NB4 (cell line): ENCODE measurements around the gene VIPR2.

Experiments used
- DNase-seq: peaks from one replicate; pipeline ENCODE4 v3.0.0; 2010; ENCODE audit warnings: low read depth
- H3K4me3 ChIP-seq: one replicate; pipeline ENCODE4 v1.5.1; 2011; ENCODE audit warnings: mild to moderate bottlenecking, low read depth, low read length, moderate library complexity
- CTCF ChIP-seq: IDR thresholded peaks from one replicate; pipeline ENCODE4 v1.5.1; 2012; ENCODE audit warnings: low read depth, low read length
- MAX ChIP-seq: IDR thresholded peaks from 2 replicates; pipeline ENCODE4 v1.6.1; 2011; ENCODE audit warnings: low read depth, low read length
- MYC ChIP-seq: IDR thresholded peaks from 2 replicates; pipeline ENCODE4 v1.6.1; 2011; ENCODE audit warnings: low read depth, low read length
- POLR2A ChIP-seq: IDR thresholded peaks from 2 replicates; pipeline ENCODE4 v1.6.1; 2011; ENCODE audit warnings: mild to moderate bottlenecking; ENCODE audit not compliant: insufficient read length; ENCODE audit errors: extremely low read depth

Gene VIPR2

GRCh38 chr7:159142730-159143129 lies 1.9 kb downstream of the VIPR2 start:
- TF ChIP-seq MYC = no peak
- TF ChIP-seq CTCF = no peak
- TF ChIP-seq POLR2A = no peak
- no peak for TF ChIP-seq MAX
- no peak overlapping the region for H3K4me3 ChIP-seq
- DNase-seq = no peak

- no peak for TF ChIP-seq POLR2A
- no peak for TF ChIP-seq CTCF
- TF ChIP-seq MAX = no peak
- no peak for TF ChIP-seq MYC
- DNase-seq = no peak
- no peak overlapping the region for H3K4me3 ChIP-seq
These were observed 2.5 kb downstream of the VIPR2 start for GRCh38 chr7:159142199-159142598.

GRCh38 chr7:159141660-159142059 lies 3.0 kb downstream of the VIPR2 start:
- H3K4me3 ChIP-seq = no peak overlapping the region
- DNase-seq = no peak
- TF ChIP-seq MAX (no peak), POLR2A (no peak), MYC (no peak), CTCF (no peak)

GRCh38 chr7:159141167-159141566 lies 3.5 kb downstream of the VIPR2 start:
- no peak for DNase-seq
- TF ChIP-seq POLR2A (no peak), CTCF (no peak), MYC (no peak), MAX (no peak)
- H3K4me3 ChIP-seq = no peak overlapping the region

- DNase-seq = no peak
- TF ChIP-seq POLR2A (no peak), MYC (no peak), MAX (no peak), CTCF (no peak)
These were observed 4.3 kb downstream of the VIPR2 start for GRCh38 chr7:159140170-159140910.

GRCh38 chr7:159139639-159140038 lies 5.0 kb downstream of the VIPR2 start:
- no peak overlapping the region for H3K4me3 ChIP-seq
- TF ChIP-seq MYC = no peak
- TF ChIP-seq CTCF = no peak
- no peak for TF ChIP-seq MAX
- no peak for TF ChIP-seq POLR2A
- no peak for DNase-seq

More at GRCh38 chr7:159140170-159140910, 4.3 kb downstream of the VIPR2 start:
- H3K4me3 ChIP-seq = no peak overlapping the region
